GM12878 (cell line): ENCODE data around the gene TOM1L2. TPM values are rescaled to one million over a fixed set of nuclear protein-coding genes. Genes with fewer than 3 reads are reported as not detected.

Source experiments
- ATAC-seq: fragments of 200-7000 bp; cut with Tn5 transposase; 3 replicates; pipeline ENCODE4 v1.9.1; 2020; ENCODE audit warnings: mild to moderate bottlenecking, moderate library complexity
- BruUV-seq: library from RNA; stranded (reverse); fragments of 400-500 nt; replicated peaks from 2 replicates; lab custom pipeline; 2021; lab: Mats Ljungman, UMichigan
- CTCF ChIA-PET: fragments of 300-600 bp; sonication (Branson Sonifier 250); formaldehyde crosslinking; extraction: SDS; loops from one replicate; lab custom pipeline; 2021; ENCODE audit warnings: inconsistent platforms; lab: Yijun Ruan, JAX
- POLR2A ChIA-PET: fragments of 350-600 bp; formaldehyde crosslinking; extraction: SDS; loops from one replicate; lab custom pipeline; 2021; ENCODE audit warnings: inconsistent platforms; lab: Charles Lee
- RAD21 ChIA-PET: fragments of 300-600 bp; sonication (Branson Sonifier 250); formaldehyde crosslinking; loops from one replicate; lab custom pipeline; 2023; ENCODE audit warnings: antibody characterized with exemption; ENCODE audit not compliant: unreplicated experiment; lab: Charles Lee
- SMC1A ChIA-PET: fragments of 300-600 bp; sonication (Branson Sonifier 250); formaldehyde crosslinking; loops from one replicate; lab custom pipeline; 2023; ENCODE audit not compliant: unreplicated experiment, uncharacterized antibody; lab: Charles Lee
- DNase-seq: peaks from one replicate; pipeline ENCODE4 v3.0.0-alpha.2; 2011; ENCODE audit warnings: low read depth, low spot score
- FAIRE-seq: peaks from 3 replicates; lab custom pipeline; 2011; peaks lifted over from hg19 to GRCh38; lab: Jason Lieb, UNC
- H2AFZ ChIP-seq: 2 replicates; pipeline ENCODE4 v1.6.0; 2011; ENCODE audit warnings: low read depth, low read length, control low read depth; ENCODE audit not compliant: control insufficient read depth
- H3K27ac ChIP-seq: 2 replicates; pipeline ENCODE4 v1.5.1; 2011; ENCODE audit warnings: control low read depth; ENCODE audit not compliant: control insufficient read depth, insufficient read depth
- H3K27me3 ChIP-seq, 2 experiments: replicated peaks in 1 of 2; 2 replicates each; pipeline versions ENCODE4 v1.6.0 to v1.6.1; 2011; ENCODE audit warnings: low read length in 1 of 2; ENCODE audit not compliant: control insufficient read depth in 2 of 2, insufficient read depth in 2 of 2
- H3K36me3 ChIP-seq, 2 experiments: 2 replicates each; pipeline ENCODE4 v1.5.1; 2011; ENCODE audit warnings: low read length in 1 of 2; ENCODE audit not compliant: control insufficient read depth in 2 of 2, insufficient read depth in 2 of 2
- H3K4me1 ChIP-seq: 2 replicates; pipeline ENCODE4 v1.6.1; 2011; ENCODE audit warnings: mild to moderate bottlenecking, low read length, moderate library complexity, mixed read lengths; ENCODE audit not compliant: control insufficient read depth, insufficient read depth
- H3K4me2 ChIP-seq: 2 replicates; pipeline ENCODE4 v1.6.0; 2011; ENCODE audit warnings: control low read depth; ENCODE audit not compliant: control insufficient read depth, insufficient read depth
- H3K4me3 ChIP-seq: fragments of 200-600 bp; sonication (generic); 2 replicates; pipeline ENCODE4 v1.5.1; 2016
- H3K79me2 ChIP-seq: 2 replicates; pipeline ENCODE4 v1.6.0; 2011; ENCODE audit warnings: low read length; ENCODE audit not compliant: control insufficient read depth, insufficient read depth
- H3K9ac ChIP-seq: 2 replicates; pipeline ENCODE4 v1.8.0; 2011; ENCODE audit warnings: low read length, control low read depth, mixed read lengths; ENCODE audit not compliant: control insufficient read depth, insufficient read depth
- H3K9me3 ChIP-seq: replicated peaks from 3 replicates; pipeline ENCODE4 v1.5.1; 2011; ENCODE audit warnings: mild to moderate bottlenecking, low read length; ENCODE audit not compliant: control insufficient read depth, insufficient read depth
- H4K20me1 ChIP-seq: 2 replicates; pipeline ENCODE4 v1.6.0; 2011; ENCODE audit not compliant: control insufficient read depth, insufficient read depth
- FOXM1 ChIP-seq: IDR thresholded peaks from 2 replicates; pipeline ENCODE4 v1.6.1; 2012; ENCODE audit warnings: low read depth, mild to moderate bottlenecking, inconsistent platforms, low read length, moderate library complexity
- HDGF ChIP-seq: fragments of 450-650 bp; IDR thresholded peaks from 2 replicates; pipeline ENCODE4 v1.6.1; 2016; ENCODE audit warnings: antibody characterized with exemption
- HSF1 ChIP-seq: fragments of 150-350 bp; IDR thresholded peaks from 2 replicates; pipeline ENCODE4 v1.6.1; 2014; ENCODE audit warnings: mild to moderate bottlenecking, low read depth, low read length
- KDM1A ChIP-seq: fragments of 200-600 bp; sonication (generic); IDR thresholded peaks from 2 replicates; pipeline ENCODE4 v1.6.1; 2016; ENCODE audit warnings: borderline replicate concordance
- KLF5 ChIP-seq: fragments of 450-650 bp; IDR thresholded peaks from 2 replicates; pipeline ENCODE4 v1.6.1; 2014; ENCODE audit warnings: mild to moderate bottlenecking; ENCODE audit not compliant: partially characterized antibody
- MTA2 ChIP-seq: fragments of 450-650 bp; IDR thresholded peaks from 2 replicates; pipeline ENCODE4 v1.6.1; 2016; ENCODE audit warnings: low read depth, mild to moderate bottlenecking, moderate library complexity
- PAX8 ChIP-seq: fragments of 450-650 bp; IDR thresholded peaks from 2 replicates; pipeline ENCODE4 v1.6.1; 2017; ENCODE audit warnings: mild to moderate bottlenecking, moderate library complexity
- RAD51 ChIP-seq: fragments of 450-650 bp; IDR thresholded peaks from 2 replicates; pipeline ENCODE4 v1.6.1; 2016; ENCODE audit warnings: moderate library complexity, mild to moderate bottlenecking, inconsistent platforms
- SIX5 ChIP-seq: IDR thresholded peaks from 2 replicates; pipeline ENCODE4 v1.6.1; 2011; ENCODE audit warnings: mild to moderate bottlenecking, low read depth, low read length, moderate library complexity; ENCODE audit not compliant: severe bottlenecking
- SMAD1 ChIP-seq: fragments of 450-650 bp; IDR thresholded peaks from 2 replicates; pipeline ENCODE4 v1.6.1; 2018; ENCODE audit warnings: mild to moderate bottlenecking, low read depth; ENCODE audit not compliant: partially characterized antibody
- SP1 ChIP-seq: IDR thresholded peaks from one replicate; pipeline ENCODE4 v1.6.1; 2011; ENCODE audit warnings: low read depth, low read length
- TARDBP ChIP-seq: IDR thresholded peaks from 2 replicates; pipeline ENCODE4 v1.6.1; 2016; ENCODE audit warnings: borderline replicate concordance
- ZNF24 ChIP-seq: fragments of 450-650 bp; IDR thresholded peaks from 2 replicates; pipeline ENCODE4 v1.6.1; 2017; ENCODE audit warnings: antibody characterized with exemption, mild to moderate bottlenecking
- WGBS: methylation state at CpG from one replicate; pipeline ENCODE4 v1.1.6; 2016; ENCODE audit warnings: low lambda C conversion rate; ENCODE audit not compliant: insufficient replicate concordance, insufficient coverage; ENCODE audit errors: missing lambda C conversion rate; 5-methylcytosine and 5-hydroxymethylcytosine counted together
- in situ Hi-C: fragments of 300-500 bp; cut with MboI; formaldehyde crosslinking; loops from 9 replicates; pipeline ENCODE4 v1.14.3; 2018; ENCODE audit warnings: mixed read lengths
- intact Hi-C: fragments of 100-400 bp; cut with micrococcal nuclease; formaldehyde crosslinking; loops from one replicate; pipeline ENCODE4 v1.14.2; 2022; ENCODE audit not compliant: unreplicated experiment
- polyA plus RNA-seq, 11 experiments: library from polyadenylated mRNA; depleted of rRNA in 4 of 11; unstranded in 6 of 11; stranded (reverse) in 5 of 11; fragments of >200 nt; fragmentation: Nextera tagmentation in 4 of 11; fragmentation: Illumina TruSeq in 1 of 11; extraction: Ambion mirVana in 4 of 11; extraction: Trizol in 1 of 11; gene quantifications; 1 replicate in 1 of 11; 2 replicates in 10 of 11; pipeline versions ENCODE4 v1.2.1 to v1.2.3, GENCODE V29; 2011 to 2016; ENCODE audit warnings: inconsistent platforms in 2 of 11, missing spikeins in 2 of 11, low read depth in 1 of 11
- total RNA-seq, 4 experiments: library from RNA; depleted of rRNA in 3 of 4; stranded (reverse); fragments of >200 nt in 3 of 4; fragmentation: Illumina TruSeq in 1 of 4; extraction: Trizol in 1 of 4; gene quantifications; 2 replicates each; pipeline versions ENCODE4 v1.2.1 to v1.2.3, GENCODE V29; 2013 to 2021

Gene TOM1L2
- total and polyA plus RNA-seq, 10 of the 15 experiments (the other 5 are each of a cell fraction or from before 2014, with no cell fraction given), result 0.19 to 19.2 (median 8.1) TPM

- WGBS, result 83% methylated on average over 16 of the region's 16 CpGs
- DNase-seq, result no peak
- ChIA-PET CTCF (interaction anchor here (0.6 to 0.7 kb wide), 2 partner anchors 12 to 93 kb away, joined by 3 read pairs; no protein-coding TSS in a partner anchor), POLR2A (no interaction called here), SMC1A (no interaction called here), RAD21 (no interaction called here)
- Histone ChIP-seq H3K9me3 (no peaks in the 10 kb centered on the region), H3K27ac (no peak overlapping the region), H3K4me3 (no peak overlapping the region), H3K4me1 (no peaks in the 10 kb centered on the region), H3K27me3 (no peaks in the 10 kb centered on the region), H3K36me3 (peaks cover 0 to 46% of the 10 kb centered on the region in 2 experiments), H2AFZ (no peak overlapping the region), H3K4me2 (no peak overlapping the region), H3K79me2 (no peaks in the 10 kb centered on the region), H4K20me1 (no peaks in the 10 kb centered on the region), H3K9ac (no peak overlapping the region)
- TF ChIP-seq TARDBP (no peak), SP1 (no peak), HSF1 (no peak), MTA2 (no peak), RAD51 (no peak), KLF5 (no peak), HDGF (no peak), ZNF24 (no peak), PAX8 (no peak), SIX5 (no peak), SMAD1 (no peak), KDM1A (no peak), FOXM1 (no peak)
- intact Hi-C loops, result no loop called here
- in situ Hi-C loops, result no loop called here
- BruUV-seq, result no TSS peak
- ATAC-seq, result no peak
- FAIRE-seq, result no peak
Measured at GRCh38 chr17:17798573-17799255, 173.5 kb downstream of the TOM1L2 start.
